GM12872 (cell line): ENCODE data around the gene RGN.

Experiments used
- TF ChIP-seq, protein P1 (sequence below): IDR thresholded peaks from 3 replicates; pipeline ENCODE4 v1.5.1; 2011; ENCODE audit warnings: low read depth, mild to moderate bottlenecking, low read length, moderate library complexity; ENCODE audit not compliant: insufficient read depth

The RGN gene

GRCh38 chrX:47078129-47079043 is at the start of gene RGN:
RGN (plus strand) TSS chrX:47078443; CDS start chrX:47081145, 2,702 bp downstream.
- TF ChIP-seq, protein P1, sequence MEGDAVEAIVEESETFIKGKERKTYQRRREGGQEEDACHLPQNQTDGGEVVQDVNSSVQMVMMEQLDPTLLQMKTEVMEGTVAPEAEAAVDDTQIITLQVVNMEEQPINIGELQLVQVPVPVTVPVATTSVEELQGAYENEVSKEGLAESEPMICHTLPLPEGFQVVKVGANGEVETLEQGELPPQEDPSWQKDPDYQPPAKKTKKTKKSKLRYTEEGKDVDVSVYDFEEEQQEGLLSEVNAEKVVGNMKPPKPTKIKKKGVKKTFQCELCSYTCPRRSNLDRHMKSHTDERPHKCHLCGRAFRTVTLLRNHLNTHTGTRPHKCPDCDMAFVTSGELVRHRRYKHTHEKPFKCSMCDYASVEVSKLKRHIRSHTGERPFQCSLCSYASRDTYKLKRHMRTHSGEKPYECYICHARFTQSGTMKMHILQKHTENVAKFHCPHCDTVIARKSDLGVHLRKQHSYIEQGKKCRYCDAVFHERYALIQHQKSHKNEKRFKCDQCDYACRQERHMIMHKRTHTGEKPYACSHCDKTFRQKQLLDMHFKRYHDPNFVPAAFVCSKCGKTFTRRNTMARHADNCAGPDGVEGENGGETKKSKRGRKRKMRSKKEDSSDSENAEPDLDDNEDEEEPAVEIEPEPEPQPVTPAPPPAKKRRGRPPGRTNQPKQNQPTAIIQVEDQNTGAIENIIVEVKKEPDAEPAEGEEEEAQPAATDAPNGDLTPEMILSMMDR: no peak

DNA sequence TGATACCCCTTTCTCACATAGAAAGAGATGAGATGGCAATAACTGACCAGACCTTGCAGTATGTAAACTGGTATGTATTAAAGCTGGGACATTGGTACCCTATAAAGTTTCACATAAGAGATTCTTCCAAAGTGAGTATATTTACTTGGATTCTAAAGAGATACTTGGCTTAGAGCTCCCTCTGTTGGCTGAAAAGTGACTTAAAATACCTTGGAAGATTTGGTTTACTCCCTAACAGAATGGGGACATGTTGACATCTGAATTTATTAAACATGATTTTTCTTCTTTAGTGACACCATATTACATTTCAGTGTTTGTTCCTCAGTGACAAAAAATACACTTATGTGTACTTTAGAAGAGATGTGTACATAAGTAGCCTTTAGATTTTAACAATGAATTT is 47.9 kb upstream of the RGN start:
- TF ChIP-seq, protein P1: peak; percentile 39; the same call in 2 of the 3 replicates

DNA sequence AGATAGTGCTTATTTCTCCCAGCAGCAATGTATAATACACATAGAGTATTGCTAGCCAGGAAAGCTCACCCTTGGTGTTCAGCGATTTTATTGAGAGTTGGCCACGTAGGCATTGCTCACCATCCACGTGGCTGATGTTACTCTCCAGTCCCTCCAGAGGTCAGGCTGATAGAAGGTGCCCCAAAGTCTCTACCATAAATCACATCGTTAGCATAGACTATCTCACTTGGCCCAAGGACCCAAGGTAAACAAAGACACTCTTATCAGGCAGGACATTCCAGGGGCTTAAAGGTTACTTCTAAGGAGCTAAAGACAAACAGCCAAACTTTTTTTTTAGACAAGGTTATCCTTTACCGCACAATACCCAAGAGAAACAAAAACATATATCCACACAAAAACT is 30.3 kb upstream of the RGN start:
- TF ChIP-seq, protein P1: no peak

- TF ChIP-seq, protein P1: no peak
Measured at GRCh38 chrX:47059142-47059874, 18.9 kb upstream of the RGN start.

GRCh38 chrX:47060708-47061107 is 17.5 kb upstream of the RGN start:
- TF ChIP-seq, protein P1: no peak

- TF ChIP-seq, protein P1: no peak
Measured at GRCh38 chrX:47061238-47061919, 16.9 kb upstream of the RGN start.

DNA sequence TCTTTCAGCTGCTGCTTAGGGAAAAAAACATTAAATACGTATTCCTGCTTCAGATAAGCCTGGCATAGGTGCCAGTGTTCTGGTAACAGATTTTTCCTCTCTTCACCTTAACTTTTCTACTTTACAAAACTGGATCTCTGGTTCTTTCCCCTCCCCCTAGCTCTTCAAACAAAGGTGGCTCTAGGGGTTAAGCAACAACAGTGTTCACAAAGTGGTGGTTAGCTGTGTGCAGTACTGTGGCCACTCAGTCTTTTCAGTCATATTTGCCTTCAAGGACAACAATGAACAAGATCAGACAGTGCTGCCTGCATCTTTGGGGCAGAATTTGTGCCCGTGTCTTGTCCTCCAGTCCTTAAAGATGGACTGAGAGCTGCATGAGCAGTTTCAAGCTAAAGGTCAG is 15.1 kb upstream of the RGN start:
- TF ChIP-seq, protein P1: no peak
